GM19043 (cell line): Measurements from ENCODE around the gene TMEM187.
A peak's percentile ranks its signal among the peaks of the same experiment; 100 is the strongest.

ENCODE experiments used
- ATAC-seq: cut with Tn5 transposase; IDR thresholded peaks from one replicate; pipeline ENCODE4 v1.9.1; 2021; ENCODE audit warnings: low read depth; ENCODE audit not compliant: unreplicated experiment

Gene TMEM187

GRCh38 chrX:153969125-153969903 is 3.2 kb upstream of the TMEM187 start:
- ATAC-seq, result no peak

- no peak for ATAC-seq
Observed at GRCh38 chrX:153969904-153970356, 2.6 kb upstream of the TMEM187 start.

DNA sequence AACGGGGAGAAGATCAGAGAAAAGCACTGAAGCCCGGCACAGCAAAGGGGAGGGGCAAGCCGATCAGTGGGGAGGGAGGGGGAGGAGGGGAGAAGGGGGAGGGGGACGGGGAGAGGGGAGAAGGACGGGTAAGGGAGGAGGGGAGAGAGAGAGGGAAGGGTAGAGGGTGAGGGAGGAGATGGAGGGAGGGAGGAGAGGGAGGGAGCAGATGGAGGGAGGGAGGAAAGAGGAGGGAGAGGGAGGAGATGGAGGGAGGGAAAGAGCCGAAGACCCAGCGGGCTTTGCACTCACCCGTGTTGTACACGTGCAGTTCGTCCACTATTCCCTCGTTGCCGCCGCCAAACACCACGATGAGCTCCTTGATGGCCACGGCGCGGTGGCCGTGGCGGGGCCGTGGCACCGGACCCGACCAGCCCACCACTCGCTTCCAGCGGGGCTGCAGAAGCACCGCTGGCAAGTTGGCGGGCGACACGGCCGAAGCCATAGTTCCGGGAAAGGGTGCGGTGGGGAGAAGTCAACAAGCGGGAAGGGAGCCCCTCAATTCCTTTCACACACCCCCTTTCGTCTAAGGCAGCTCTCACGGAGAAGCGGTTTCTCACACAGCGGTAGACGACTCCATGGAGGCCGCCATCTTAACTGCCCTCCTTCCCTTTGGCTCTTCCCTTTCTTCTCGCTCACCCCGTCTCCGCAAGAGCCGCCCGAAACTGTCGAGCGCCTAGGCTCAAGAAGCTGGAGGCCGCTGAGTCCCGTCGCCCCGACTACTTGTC is 2.0 kb upstream of the TMEM187 start:
- no peak for ATAC-seq

DNA sequence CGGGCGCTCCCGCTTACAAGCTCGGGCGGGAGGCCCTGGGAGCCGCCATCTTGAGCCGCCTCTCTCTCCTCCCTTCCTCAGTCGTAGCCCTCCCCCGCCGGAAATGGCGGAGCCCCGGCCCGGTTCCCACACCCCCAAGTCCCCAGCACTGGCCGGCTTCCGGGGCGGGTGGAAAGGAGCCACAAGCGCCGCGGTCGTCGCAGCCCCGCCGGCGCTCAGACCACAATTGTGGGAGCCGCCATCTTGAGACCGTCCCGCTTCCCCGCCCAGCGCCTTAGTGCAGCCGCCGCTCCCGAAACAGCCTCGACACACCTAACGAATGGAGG is 1.5 kb upstream of the TMEM187 start:
- ATAC-seq, result peak; percentile 29

- peak; percentile 31 for ATAC-seq
Observed at GRCh38 chrX:153971450-153972367, 845 bp upstream of the TMEM187 start, which contains the start of gene HCFC1. Gene HCFC1 (minus strand): TSS chrX:153971818. CDS start chrX:153970840, 978 bp downstream.

- no peak for ATAC-seq
Observed at GRCh38 chrX:153973127-153974002, 811 bp downstream of the TMEM187 start.

DNA sequence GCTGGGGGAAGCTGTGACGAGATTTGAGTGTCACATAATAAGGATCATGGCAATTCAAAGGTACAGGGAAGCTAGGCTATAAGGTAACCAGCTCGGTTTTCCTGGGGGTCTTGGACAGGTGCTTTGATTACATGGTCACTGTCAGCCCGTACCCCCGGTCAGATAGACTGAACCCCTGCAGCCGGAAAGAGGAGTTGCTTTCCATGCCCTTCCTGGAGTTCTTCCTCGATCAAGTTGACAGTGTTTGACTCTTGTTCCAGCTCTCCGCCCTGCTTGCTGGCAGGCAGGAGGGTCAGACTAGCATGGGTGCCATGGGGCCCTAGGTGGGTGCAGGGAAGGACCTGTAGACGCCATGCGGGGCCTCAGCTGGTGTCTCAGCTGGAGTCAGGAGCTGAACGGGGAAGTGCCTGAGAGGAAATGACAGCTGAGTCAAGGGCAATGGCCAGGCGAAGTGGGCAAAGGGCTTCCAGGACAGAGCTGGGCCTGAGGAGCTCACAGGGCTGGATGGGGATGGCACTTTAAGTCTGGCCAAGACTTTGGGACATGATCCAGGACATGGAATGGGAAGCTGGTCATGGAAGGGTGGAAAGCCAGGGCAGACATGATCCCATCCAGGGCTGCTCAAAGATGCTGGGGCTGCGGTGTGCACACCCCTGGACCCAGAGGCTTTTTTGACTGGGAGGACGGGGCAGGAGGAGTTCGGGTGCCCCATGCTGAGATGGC is 1.6 kb downstream of the TMEM187 start:
- ATAC-seq, result no peak

DNA sequence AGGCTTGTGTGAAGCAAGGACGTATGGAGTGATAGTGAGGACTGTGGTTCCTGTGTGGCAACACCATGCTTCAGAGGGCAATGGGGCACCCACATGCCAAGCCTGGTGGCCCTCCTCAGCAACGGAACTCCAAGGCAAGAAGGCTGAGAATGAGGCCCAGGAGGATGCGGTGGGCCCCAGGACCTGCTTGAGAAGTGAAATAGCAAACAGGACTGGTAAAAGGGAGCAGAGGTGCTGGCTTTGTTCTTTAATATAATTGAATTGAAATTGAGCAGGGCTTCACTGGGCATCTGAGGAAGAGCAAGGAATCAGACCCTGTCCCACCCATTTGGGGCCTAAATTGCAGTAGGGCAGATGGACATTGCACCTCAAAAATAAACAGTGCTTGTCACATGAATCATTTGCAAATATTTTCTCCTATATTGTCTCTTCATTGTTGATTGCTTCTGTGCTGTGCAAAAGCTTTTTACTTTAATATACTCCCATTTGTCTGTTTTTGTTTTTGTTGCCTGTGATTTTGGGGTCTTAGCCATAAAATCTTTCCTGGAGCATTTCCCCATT is 2.3 kb downstream of the TMEM187 start:
- no peak for ATAC-seq

GRCh38 chrX:153980394-153980793 is 7.8 kb downstream of the TMEM187 start:
- peak; percentile 45 for ATAC-seq

- ATAC-seq, result no peak
Observed at GRCh38 chrX:153981231-153981630, 8.7 kb downstream of the TMEM187 start.

GRCh38 chrX:153981771-153982533 is 9.4 kb downstream of the TMEM187 start:
- no peak for ATAC-seq

GRCh38 chrX:153983321-153983801 is 10.8 kb downstream of the TMEM187 start:
- no peak for ATAC-seq

DNA sequence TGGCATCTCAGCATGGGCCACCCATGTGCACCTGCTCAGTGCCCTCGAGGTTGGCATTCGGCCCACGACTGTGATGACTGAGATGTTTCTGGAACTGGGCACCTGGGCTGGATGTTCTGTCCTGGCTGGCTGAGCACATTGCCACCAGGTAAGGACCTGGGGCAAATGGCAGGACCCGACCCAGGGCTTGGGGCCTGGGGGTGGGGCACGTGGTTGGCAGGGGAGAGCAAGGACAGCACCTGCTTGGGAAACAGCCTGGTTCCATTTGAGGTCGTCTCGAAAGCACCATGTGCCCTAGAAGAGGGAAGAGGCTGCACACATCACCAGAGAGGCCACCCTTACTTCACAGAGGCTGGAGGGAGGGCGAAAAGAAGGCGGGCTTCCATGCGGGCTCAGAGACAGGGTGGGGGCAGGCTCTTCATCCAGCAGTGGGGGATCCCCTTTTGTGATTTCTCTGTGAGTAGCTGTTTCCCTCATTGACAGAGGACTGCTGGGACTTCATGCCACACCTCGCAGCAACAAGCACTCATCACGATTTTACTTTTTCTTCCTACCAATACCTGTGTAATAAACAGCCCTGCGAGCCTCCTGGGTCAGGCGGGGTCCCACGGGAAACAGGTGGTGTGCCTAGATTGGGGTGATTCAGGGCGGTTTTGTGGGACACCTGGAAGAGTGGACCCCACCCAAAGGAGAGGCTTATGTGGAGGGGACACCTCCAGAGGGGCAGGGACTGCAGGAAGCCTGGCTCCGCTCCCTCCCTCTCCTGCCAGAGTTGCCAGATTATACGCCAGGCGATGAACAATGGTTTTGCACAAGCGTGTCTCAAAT is 12.0 kb downstream of the TMEM187 start:
- no peak for ATAC-seq

DNA sequence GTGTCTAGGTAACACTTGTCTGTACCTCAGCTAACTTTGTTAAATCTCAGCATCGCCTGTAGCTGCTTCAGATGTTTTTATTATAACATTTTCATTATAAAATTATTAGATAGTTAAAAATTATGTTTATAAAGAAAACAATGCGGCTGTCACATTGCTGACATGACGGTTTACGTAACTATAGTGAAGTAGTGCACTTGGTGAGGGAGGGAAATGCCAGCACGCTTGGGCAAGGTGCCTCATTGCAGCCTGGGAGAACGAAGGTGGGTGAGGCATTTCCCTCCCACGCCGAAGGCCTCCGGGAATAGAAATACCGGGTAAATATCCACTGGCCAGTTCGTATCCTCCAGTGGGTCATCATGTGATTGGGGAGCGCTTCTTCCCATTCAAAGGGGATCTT is 15.9 kb downstream of the TMEM187 start:
- ATAC-seq, result no peak

- no peak for ATAC-seq
Observed at GRCh38 chrX:153989973-153990655, 17.6 kb downstream of the TMEM187 start.

GRCh38 chrX:153991013-153991580 is 18.5 kb downstream of the TMEM187 start:
- ATAC-seq, result no peak
